C1 segment of cervical spinal cord (tissue), 14 donors: Measurements from ENCODE around the gene SLC13A3.
A peak's percentile ranks its signal among the peaks of the same experiment; 100 is the strongest.

Source experiments
- DNase-seq, 14 donors: peaks; one replicate each; lab custom pipeline; 2025; lab: John Stamatoyannopoulos, UW

SLC13A3 gene

GRCh38 chr20:46652699-46653098 is 1.4 kb upstream of the SLC13A3 start:
- no peak for DNase-seq

- no peak for DNase-seq
These were observed 626 bp downstream of the SLC13A3 start for GRCh38 chr20:46650575-46651090.

- no peak for DNase-seq
These were observed 1.2 kb downstream of the SLC13A3 start for GRCh38 chr20:46649965-46650542.

GRCh38 chr20:46649650-46649949 is 1.7 kb downstream of the SLC13A3 start:
- no peak for DNase-seq

- DNase-seq, result peak in 2 of 14 donors; percentile 24 to 37
These were observed 2.2 kb downstream of the SLC13A3 start for GRCh38 chr20:46648903-46649649.

- DNase-seq, result peak in 5 of 14 donors; percentile 12 to 50 (median 35)
These were observed 3.8 kb downstream of the SLC13A3 start for GRCh38 chr20:46647469-46647868.

- DNase-seq, result no peak
These were observed 4.4 kb downstream of the SLC13A3 start for GRCh38 chr20:46646659-46647380.

- no peak for DNase-seq
These were observed 5.1 kb downstream of the SLC13A3 start for GRCh38 chr20:46646122-46646521.

- no peak for DNase-seq
These were observed 6.5 kb downstream of the SLC13A3 start for GRCh38 chr20:46644733-46645132.

GRCh38 chr20:46644160-46644559 is 7.1 kb downstream of the SLC13A3 start:
- DNase-seq, result no peak

GRCh38 chr20:46642969-46643343 is 8.3 kb downstream of the SLC13A3 start:
- no peak for DNase-seq

GRCh38 chr20:46642265-46642968 is 8.8 kb downstream of the SLC13A3 start:
- DNase-seq, result no peak

GRCh38 chr20:46641424-46641823 is 9.8 kb downstream of the SLC13A3 start:
- no peak for DNase-seq

- no peak for DNase-seq
These were observed 10.5 kb downstream of the SLC13A3 start for GRCh38 chr20:46640536-46641311.

GRCh38 chr20:46640044-46640443 is 11.2 kb downstream of the SLC13A3 start:
- no peak for DNase-seq

- DNase-seq, result no peak
These were observed 11.7 kb downstream of the SLC13A3 start for GRCh38 chr20:46639587-46639986.

GRCh38 chr20:46638898-46639274 is 12.4 kb downstream of the SLC13A3 start:
- DNase-seq, result no peak

GRCh38 chr20:46638134-46638897 is 12.9 kb downstream of the SLC13A3 start:
- DNase-seq, result peak in 7 of 14 donors; percentile 22 to 62 (median 28)

- no peak for DNase-seq
These were observed 13.7 kb downstream of the SLC13A3 start for GRCh38 chr20:46637427-46638133.

- no peak for DNase-seq
These were observed 14.2 kb downstream of the SLC13A3 start for GRCh38 chr20:46637020-46637419.
